COLO668 (cell line): ENCODE data around the gene HDAC9.

ENCODE experiments used
- DNase-seq: peaks from one replicate; lab custom pipeline; 2025; ENCODE audit not compliant: unreplicated experiment; lab: John Stamatoyannopoulos, UW

Gene HDAC9

DNA sequence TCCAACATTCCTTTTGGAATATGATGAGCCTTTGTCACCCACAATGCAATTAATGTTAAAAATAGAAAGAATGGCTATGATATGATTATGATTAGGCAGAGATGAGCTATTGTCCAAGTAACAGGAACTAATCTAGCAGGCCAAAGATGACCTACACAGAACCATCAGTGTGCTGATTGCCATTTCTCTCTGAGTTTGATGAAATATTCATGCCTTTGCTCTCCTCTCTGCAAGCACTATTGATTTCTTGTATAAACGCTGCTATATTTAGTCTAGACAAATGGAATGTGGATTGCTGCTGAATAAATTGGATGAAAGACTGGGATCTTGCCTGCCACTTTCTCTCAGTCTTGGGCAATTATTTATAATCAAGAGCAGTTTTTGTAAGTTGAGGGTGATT, 85.4 kb downstream of the HDAC9 start:
- DNase-seq = no peak

GRCh38 chr7:18583305-18583704, 87.8 kb downstream of the HDAC9 start:
- DNase-seq = no peak

DNA sequence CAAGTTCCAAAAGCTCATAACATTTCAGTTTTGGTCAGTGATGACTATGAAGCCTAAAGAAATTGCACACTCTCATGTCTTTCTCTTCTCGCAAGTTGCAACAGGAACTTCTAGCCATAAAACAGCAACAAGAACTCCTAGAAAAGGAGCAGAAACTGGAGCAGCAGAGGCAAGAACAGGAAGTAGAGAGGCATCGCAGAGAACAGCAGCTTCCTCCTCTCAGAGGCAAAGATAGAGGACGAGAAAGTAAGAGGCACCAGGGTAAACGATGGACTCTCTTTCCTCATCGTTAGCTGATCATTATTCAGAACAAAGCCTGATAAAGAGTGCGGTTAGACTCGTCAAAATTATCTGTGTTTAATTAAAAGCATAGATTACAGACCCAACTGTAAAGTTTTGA, 94.7 kb downstream of the HDAC9 start:
- no peak for DNase-seq

- no peak for DNase-seq
Measured at GRCh38 chr7:18590744-18591340, 95.3 kb downstream of the HDAC9 start.

DNA sequence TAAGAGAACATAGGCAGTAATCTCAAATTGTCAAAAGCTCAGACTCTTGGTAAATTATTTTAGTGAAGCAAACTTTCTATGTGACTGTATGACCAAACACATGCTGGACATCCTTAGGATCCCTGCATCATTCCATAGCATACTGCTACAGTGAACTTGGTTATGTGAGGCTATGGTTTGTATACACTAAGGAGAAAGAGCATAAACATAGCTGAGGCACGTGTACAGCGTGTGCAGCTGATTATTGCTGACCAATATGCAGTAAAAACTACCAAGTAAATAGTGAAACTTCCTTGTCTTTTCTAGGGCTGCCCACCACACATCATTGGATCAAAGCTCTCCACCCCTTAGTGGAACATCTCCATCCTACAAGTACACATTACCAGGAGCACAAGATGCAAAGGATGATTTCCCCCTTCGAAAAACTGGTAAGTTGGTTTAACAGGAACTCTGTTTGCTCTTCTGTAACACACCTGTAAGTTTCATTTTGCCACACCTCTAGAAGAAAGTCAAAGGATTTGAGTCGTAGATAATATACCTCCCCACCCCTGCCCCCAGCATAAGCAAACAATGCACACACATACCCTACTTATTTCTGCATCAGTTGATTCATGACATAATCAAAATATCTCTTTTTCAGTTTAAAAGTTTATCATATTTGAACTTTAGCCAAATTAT, 98.2 kb downstream of the HDAC9 start:
- no peak for DNase-seq

GRCh38 chr7:18597754-18598153, 102.2 kb downstream of the HDAC9 start:
- no peak for DNase-seq

GRCh38 chr7:18607025-18607424, 111.5 kb downstream of the HDAC9 start:
- no peak for DNase-seq

DNA sequence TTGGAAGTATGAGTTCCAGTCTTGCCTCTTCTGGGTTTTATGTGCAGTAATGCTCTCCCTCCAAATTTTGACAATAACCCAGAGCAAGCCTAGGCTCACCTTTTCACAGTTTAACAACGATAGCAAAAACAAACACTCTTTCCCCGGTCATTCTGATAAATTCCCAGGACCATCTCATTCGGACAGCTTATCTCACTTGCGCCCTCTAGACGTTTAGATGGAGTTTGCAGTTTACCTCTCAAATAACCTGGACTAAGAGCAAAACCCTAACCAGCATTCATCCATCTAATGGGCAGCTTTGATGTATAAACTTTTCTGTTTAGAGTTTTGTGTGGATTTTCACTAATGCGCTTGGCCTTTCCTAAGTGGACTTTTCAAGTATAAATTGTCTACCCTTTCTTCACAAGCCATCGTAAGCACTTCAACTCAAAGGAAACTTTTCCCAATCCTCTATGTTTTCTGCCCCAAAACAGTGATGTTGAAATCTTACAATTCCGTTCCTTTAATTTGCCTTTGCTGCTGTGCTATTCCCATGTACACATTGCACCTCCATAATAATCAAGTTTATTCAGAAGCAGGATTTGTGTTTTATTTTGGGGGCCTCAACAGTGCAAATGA, 114.9 kb downstream of the HDAC9 start:
- peak; percentile 31 for DNase-seq

DNA sequence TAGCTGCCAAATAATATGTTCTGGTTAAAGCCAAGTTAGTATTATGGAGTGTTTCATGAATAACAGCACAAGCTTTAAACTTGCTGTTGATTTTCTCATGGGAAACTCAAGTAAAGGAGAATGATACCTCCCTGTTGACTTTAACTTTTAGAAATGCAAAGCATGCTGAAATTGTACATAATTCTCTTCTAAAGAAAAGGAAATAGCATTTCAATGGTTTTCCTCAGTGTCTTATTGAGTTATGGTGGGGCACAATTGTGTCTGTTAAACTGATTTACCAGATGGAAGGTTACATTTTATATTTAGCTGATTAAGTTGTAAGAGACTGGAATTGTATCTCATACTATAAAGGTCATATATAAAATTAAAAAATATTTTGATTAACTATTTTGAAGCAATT, 119.3 kb downstream of the HDAC9 start:
- DNase-seq = no peak

DNA sequence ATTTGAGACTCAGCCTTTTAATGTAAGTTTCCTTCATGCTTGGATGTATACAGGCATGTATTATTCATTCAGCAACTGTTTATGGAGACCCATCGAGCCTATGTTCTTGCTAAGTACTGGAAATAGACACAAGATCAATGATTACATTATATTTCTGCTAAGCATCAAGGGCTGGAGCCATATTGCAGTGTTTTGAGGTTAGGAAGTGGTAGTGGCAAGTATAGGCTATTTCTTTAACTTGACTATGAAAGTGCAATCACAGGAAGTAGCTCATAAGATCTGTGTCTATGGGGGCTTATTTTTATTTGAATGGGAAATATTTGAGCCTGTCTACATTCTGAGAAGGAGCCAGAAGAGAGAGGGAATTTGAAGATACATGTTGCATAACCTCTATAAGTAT, 123.8 kb downstream of the HDAC9 start:
- DNase-seq = no peak

DNA sequence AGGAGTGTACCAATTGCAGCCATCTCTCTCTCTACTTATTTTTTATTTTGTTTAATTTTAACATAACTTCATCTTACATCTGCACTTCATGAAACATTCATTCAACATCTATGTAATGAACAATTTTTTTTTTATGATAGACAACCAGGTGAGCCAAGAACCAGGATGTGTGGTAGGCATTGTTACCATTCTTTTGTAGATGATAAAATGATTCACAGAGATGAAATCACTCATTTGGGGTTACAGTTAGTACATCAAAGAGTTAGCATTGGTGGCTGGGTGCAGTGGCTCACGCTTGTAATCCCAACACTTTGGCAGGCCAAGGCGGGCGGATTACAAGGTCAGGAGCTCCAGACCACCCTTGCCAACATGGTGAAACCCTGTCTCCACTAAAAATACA, 127.8 kb downstream of the HDAC9 start:
- no peak for DNase-seq

DNA sequence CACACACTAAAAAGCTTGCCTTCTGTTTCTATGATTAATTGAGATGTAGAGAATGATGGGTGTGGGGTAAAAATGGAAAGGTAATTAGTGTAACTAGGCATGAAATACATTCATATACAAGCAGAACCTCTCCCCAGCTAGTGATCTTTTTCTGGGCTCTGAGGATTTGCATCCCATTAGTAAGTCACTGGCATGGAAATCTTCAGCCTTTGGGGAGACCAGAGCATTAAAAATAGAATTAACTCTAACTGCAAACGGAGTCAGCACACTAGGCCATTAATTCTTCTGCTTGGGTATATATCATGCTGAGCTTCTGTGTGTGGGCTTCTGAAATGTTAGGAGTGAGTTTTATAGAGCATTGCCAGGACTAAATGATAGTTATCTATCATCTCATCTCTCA, 128.9 kb downstream of the HDAC9 start:
- no peak for DNase-seq

DNA sequence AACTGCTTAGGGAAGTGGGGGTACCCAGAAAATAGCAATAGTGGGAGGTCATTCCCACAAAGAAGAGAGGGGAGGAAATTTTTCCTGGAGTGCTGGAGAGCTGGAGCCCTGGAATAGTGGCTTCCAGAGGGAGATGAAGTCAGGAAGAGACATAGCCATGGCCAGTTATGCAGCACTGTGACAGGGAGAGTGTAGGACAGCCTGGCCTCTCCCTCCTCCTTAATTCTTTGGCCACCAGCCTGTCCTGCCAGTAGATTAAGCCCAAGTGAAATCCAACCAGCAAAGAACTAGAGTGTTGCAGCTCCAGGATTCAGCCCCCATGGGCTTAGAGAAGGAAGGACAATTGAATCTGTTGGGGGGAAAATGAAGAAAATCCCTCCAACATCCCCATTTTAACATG, 130.5 kb downstream of the HDAC9 start:
- no peak for DNase-seq

DNA sequence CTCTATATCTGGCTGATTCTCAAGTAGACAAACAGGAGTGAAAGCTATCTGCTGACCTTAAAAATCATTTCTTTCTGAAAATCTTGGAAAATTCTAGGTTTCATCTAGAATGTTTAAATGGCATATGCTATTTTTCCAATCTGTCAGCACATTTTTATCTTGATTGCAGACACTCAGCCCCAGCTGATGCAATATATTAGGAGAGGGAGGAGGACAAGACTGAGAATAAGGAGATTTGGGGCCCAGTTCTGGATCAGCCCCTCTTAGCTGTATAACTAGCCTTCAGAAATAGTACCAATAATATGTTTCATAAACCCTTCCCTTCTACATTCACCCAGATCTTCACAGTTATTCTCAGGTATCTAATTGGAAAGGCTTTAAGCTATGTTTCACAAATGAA, 131.2 kb downstream of the HDAC9 start:
- no peak for DNase-seq

- DNase-seq = no peak
Measured at GRCh38 chr7:18637516-18637915, 142.0 kb downstream of the HDAC9 start.

DNA sequence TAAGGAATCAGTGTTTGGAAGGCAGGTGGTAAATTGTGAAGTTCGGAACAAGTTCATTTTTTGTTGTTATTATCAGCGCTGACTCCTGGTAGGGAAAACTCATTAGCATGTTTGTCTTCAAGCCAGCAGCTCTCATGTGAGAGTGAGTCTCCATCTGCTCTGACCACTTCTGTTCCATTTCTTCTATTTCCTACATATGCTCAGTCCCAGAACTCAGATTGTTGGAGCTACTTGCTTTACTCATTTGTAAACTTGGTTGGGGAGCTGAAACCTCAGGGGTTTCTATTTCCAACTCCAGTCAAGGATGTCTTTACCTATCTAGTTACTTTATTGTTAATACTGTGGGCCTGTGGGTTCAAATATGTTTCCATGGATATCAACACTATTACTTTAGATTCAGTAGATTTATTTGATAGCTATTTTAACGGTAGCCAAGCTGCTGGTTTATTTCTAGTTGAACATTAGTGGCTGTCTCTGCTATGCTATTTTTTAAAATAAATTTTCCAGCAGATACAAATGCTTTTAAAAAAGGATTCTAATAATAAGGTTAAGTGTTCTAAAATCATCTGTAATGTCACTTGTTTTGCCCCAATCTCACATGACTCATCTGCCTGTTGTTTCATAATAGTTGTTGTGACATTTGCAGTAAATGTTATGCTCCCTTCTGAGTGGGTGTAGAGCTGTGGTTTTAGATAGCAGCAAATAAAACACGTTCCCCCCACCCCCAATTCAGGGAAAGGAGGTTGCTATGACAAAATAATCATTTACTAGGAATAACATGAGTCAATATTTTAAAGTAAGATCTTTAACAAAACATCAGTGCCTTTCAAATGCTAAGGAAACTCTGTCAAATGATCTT, 143.3 kb downstream of the HDAC9 start:
- DNase-seq = no peak

DNA sequence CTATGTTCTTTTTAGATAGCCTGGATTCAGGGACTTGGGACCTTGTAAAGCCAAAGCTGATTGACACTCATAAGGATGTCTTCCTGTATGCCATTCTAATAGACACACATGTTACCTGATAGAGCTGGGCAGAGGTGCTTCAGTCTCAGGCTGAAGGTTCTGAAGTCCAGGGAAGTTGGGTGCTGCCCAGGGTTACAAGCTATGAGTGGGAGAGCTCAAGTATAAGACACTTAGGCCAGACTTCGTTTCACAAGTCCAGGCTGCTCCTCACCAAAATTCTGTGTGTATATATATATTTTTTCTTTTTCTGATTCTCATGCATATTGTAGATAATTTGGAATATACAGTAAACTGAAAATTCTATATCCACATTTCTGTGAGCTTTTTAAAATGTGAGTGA, 144.2 kb downstream of the HDAC9 start:
- DNase-seq = no peak

- no peak for DNase-seq
Measured at GRCh38 chr7:18644981-18645380, 149.4 kb downstream of the HDAC9 start.

DNA sequence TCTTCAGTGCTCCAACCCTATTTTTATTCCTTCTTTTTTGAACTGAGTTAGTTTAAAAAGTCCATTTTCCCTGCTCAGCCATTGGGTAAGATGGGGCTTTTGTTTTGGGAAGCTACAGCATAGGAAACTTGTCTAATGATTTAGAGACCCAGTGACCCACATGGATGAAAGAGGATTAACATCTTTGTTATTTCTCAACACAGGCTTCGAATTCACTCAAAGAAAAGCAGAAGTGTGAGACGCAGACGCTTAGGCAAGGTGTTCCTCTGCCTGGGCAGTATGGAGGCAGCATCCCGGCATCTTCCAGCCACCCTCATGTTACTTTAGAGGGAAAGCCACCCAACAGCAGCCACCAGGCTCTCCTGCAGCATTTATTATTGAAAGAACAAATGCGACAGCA, 152.0 kb downstream of the HDAC9 start:
- DNase-seq = no peak

DNA sequence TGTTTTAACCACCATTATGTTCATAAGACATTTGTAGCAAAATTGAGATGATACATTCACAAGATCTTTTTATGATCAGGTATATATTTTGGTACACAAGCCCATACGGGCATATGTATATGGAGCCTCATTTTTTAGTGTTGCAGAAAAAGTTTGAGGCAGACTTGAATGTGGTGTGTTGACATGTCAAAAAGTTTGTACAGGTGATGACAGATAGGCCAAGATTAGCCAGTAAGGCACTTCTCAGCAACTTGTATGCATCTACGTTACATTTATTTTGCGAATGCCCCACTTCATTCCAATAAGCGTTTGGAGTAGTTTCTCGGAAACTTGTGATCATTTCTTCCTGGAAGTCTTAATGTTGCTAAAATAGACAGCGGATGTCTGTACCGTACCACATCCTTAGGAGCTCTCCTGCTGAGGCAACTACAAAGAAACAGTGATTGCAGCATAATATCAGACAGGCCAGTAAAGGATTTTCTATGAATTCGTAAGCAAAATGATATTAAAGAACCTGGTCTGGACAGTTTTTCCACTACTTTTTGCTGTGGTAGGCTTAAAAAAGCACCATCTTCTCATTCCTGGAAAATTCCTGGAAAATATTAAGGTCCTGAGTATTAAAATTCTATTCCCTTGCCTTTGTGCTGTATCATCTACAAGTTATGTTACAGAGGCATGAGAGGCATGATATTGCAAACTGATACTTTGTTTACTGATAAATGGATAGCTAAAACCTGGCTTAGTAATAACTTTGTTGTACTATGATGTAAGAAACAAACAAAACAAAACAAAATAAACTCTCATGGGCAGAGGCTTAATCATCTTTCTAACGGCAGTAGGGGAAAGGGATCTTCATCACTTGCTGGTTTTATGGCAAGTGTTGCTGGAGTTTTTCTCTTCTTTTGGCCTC, 153.6 kb downstream of the HDAC9 start:
- DNase-seq = no peak
